WTC11 (cell line): ENCODE measurements around the gene SLC6A1.

Experiments
- CTCF ChIP-seq: fragments of 200-600 bp; IDR thresholded peaks from 2 replicates; pipeline ENCODE4 v1.8.0; 2022; ENCODE audit warnings: antibody characterized with exemption
- TF ChIP-seq, protein P1 (sequence below): sonication (generic); formaldehyde crosslinking; IDR thresholded peaks from 2 replicates; pipeline ENCODE4 v1.8.0; 2022; ENCODE audit warnings: missing genetic modification reagents

DNA sequence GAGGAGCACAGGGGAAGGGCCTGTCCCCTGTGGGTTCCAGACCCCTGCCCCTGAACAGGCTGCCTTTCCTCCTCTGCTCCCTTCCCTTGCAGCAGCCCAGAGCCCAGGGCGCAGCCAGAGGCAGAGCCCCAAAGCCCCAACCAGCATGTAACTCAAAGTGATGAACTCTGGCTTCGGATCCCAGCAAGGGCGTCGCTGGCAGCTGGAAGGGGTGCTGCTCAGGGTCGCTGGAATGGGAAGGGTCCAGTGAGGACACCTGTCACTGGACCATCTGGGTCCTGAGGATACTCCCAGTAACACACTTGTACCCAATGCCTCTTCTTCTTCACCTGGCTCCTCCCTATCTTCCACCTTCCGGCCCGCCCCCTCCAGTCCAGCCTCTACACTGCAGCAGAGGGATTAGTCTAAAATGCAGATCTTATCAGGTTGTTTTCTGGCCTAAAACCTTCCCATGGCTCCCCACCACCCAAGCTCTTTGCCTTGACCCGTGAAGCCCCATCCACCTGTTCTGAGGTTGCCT is 64.0 kb downstream of the SLC6A1 start:
- no peak for TF ChIP-seq CTCF
- TF ChIP-seq, protein P1, sequence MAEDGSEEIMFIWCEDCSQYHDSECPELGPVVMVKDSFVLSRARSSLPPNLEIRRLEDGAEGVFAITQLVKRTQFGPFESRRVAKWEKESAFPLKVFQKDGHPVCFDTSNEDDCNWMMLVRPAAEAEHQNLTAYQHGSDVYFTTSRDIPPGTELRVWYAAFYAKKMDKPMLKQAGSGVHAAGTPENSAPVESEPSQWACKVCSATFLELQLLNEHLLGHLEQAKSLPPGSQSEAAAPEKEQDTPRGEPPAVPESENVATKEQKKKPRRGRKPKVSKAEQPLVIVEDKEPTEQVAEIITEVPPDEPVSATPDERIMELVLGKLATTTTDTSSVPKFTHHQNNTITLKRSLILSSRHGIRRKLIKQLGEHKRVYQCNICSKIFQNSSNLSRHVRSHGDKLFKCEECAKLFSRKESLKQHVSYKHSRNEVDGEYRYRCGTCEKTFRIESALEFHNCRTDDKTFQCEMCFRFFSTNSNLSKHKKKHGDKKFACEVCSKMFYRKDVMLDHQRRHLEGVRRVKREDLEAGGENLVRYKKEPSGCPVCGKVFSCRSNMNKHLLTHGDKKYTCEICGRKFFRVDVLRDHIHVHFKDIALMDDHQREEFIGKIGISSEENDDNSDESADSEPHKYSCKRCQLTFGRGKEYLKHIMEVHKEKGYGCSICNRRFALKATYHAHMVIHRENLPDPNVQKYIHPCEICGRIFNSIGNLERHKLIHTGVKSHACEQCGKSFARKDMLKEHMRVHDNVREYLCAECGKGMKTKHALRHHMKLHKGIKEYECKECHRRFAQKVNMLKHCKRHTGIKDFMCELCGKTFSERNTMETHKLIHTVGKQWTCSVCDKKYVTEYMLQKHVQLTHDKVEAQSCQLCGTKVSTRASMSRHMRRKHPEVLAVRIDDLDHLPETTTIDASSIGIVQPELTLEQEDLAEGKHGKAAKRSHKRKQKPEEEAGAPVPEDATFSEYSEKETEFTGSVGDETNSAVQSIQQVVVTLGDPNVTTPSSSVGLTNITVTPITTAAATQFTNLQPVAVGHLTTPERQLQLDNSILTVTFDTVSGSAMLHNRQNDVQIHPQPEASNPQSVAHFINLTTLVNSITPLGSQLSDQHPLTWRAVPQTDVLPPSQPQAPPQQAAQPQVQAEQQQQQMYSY (CRISPR knock-in tag) = no peak
